K562 (cell line): ENCODE measurements around the gene NRARP. TPM values are rescaled to one million over a fixed set of nuclear protein-coding genes. Genes with fewer than 3 reads are reported as not detected.
A peak's percentile ranks its signal among the peaks of the same experiment; 100 is the strongest.

Experiments
- ATAC-seq: fragments of 200-7000 bp; cut with Tn5 transposase; 3 replicates; pipeline ENCODE4 v1.9.1; 2020; ENCODE audit warnings: moderate library complexity
- BruUV-seq: library from RNA; stranded (reverse); fragments of 400-500 nt; replicated peaks from 2 replicates; lab custom pipeline; 2021; lab: Mats Ljungman, UMichigan
- CTCF ChIA-PET: fragments of 300-600 bp; formaldehyde crosslinking; extraction: SDS; loops from one replicate; lab custom pipeline; 2021; ENCODE audit warnings: low intra/inter-chr PET ratio; lab: Yijun Ruan, JAX
- POLR2A ChIA-PET: fragments of 300-600, 350-650 bp; sonication (Branson Sonifier 250); formaldehyde crosslinking; extraction: SDS; loops from one replicate; lab custom pipeline; 2021; ENCODE audit warnings: antibody characterized with exemption, inconsistent platforms; lab: Yijun Ruan, JAX
- DNase-seq, 4 experiments: peaks; one replicate each; pipeline versions ENCODE4 v3.0.0 to v3.0.0-alpha.2; 2011 to 2018; ENCODE audit warnings: low spot score in 3 of 4, mixed read lengths in 3 of 4; ENCODE audit errors: extremely low read depth in 1 of 4
- FAIRE-seq: peaks from 2 replicates; lab custom pipeline; 2011; peaks lifted over from hg19 to GRCh38; lab: Jason Lieb, UNC
- H2AFZ ChIP-seq: 2 replicates; pipeline ENCODE4 v1.6.0; 2011; ENCODE audit warnings: low read depth, low read length, control low read depth, inconsistent platforms
- H3K27ac ChIP-seq: fragments of 200-600 bp; 3 replicates; pipeline ENCODE4 v1.8.0; 2011; ENCODE audit warnings: low read depth, mild to moderate bottlenecking, control low read depth, inconsistent platforms, low read length, moderate library complexity, mixed read lengths; ENCODE audit errors: extremely low read depth
- H3K27me3 ChIP-seq, 2 experiments: fragments of 300-600 bp in 1 of 2; 2 replicates in 1 of 2; 3 replicates in 1 of 2; pipeline versions ENCODE4 v1.6.0 to v1.8.0; 2011; ENCODE audit warnings: inconsistent platforms in 2 of 2, low read length in 2 of 2, mild to moderate bottlenecking in 1 of 2, mixed read lengths in 1 of 2, moderate library complexity in 1 of 2; ENCODE audit not compliant: control insufficient read depth in 2 of 2, insufficient read depth in 2 of 2
- H3K36me3 ChIP-seq: fragments of 300-600 bp; 3 replicates; pipeline ENCODE4 v1.8.0; 2011; ENCODE audit warnings: mild to moderate bottlenecking, low read length, inconsistent platforms; ENCODE audit not compliant: control insufficient read depth, insufficient read depth
- H3K4me1 ChIP-seq, 2 experiments: fragments of 200-600 bp in 1 of 2; replicated peaks in 1 of 2; 2 replicates in 1 of 2; 3 replicates in 1 of 2; pipeline versions ENCODE4 v1.5.1 to v1.8.0; 2011; ENCODE audit warnings: inconsistent platforms in 2 of 2, low read length in 2 of 2, mild to moderate bottlenecking in 1 of 2, mixed read lengths in 1 of 2, moderate library complexity in 1 of 2; ENCODE audit not compliant: control insufficient read depth in 2 of 2, insufficient read depth in 2 of 2
- H3K4me2 ChIP-seq: 2 replicates; pipeline ENCODE4 v1.6.1; 2011; ENCODE audit warnings: low read length, control low read depth, inconsistent platforms, mixed read lengths; ENCODE audit not compliant: insufficient read depth
- H3K4me3 ChIP-seq: fragments of 200-600 bp; sonication (generic), shearing (Covaris generic); 2 replicates; pipeline ENCODE4 v1.5.1; 2016; ENCODE audit warnings: control low read depth, inconsistent platforms
- H3K79me2 ChIP-seq: fragments of 200-600 bp; 3 replicates; pipeline ENCODE4 v1.8.0; 2011; ENCODE audit warnings: low read length, inconsistent platforms; ENCODE audit not compliant: control insufficient read depth, insufficient read depth
- H3K9ac ChIP-seq, 2 experiments: 2 replicates each; pipeline versions ENCODE4 v1.6.0 to v1.6.1; 2011; ENCODE audit warnings: low read depth in 2 of 2, low read length in 2 of 2, control low read depth in 1 of 2, inconsistent platforms in 1 of 2, mild to moderate bottlenecking in 1 of 2, mixed read lengths in 1 of 2; ENCODE audit not compliant: insufficient read depth in 1 of 2
- H3K9me1 ChIP-seq: one replicate; pipeline ENCODE4 v1.6.0; 2011; ENCODE audit warnings: inconsistent platforms, mild to moderate bottlenecking, low read length, moderate library complexity; ENCODE audit not compliant: control insufficient read depth, insufficient read depth
- H3K9me3 ChIP-seq: replicated peaks from 2 replicates; pipeline ENCODE4 v1.5.1; 2011; ENCODE audit warnings: low read depth, low read length, inconsistent platforms; ENCODE audit not compliant: control insufficient read depth, insufficient read depth
- H4K20me1 ChIP-seq: replicated peaks from 2 replicates; pipeline ENCODE4 v1.6.1; 2011; ENCODE audit warnings: low read length, inconsistent platforms, mixed read lengths; ENCODE audit not compliant: control insufficient read depth, insufficient read depth
- CBX1 ChIP-seq: sonication (generic); IDR thresholded peaks from 2 replicates; pipeline ENCODE4 v1.6.1; 2016; ENCODE audit warnings: antibody characterized with exemption, low read depth, mild to moderate bottlenecking
- CGGBP1 ChIP-seq: fragments of 250-450 bp; sonication (Bioruptor Pico); IDR thresholded peaks from 2 replicates; pipeline ENCODE4 v1.9.0; 2021; ENCODE audit warnings: mild to moderate bottlenecking
- GATAD2B ChIP-seq: fragments of 450-650 bp; IDR thresholded peaks from 2 replicates; pipeline ENCODE4 v1.6.1; 2017; ENCODE audit warnings: mild to moderate bottlenecking, borderline replicate concordance
- MCM7 ChIP-seq, 2 experiments: fragments of 450-650 bp; IDR thresholded peaks; 2 replicates each; pipeline ENCODE4 v1.6.1; 2016 to 2018
- MECOM ChIP-seq: fragments of 250-450 bp; sonication (Bioruptor Pico); IDR thresholded peaks from 2 replicates; pipeline ENCODE4 v1.8.0; 2022; ENCODE audit warnings: inconsistent platforms
- RBM22 ChIP-seq: fragments of 200-400 bp; formaldehyde crosslinking; IDR thresholded peaks from 2 replicates; pipeline ENCODE4 v1.6.1; 2018; ENCODE audit warnings: low read length, low read depth; ENCODE audit not compliant: poor library complexity, severe bottlenecking
- RFX1 ChIP-seq: fragments of 450-650 bp; IDR thresholded peaks from 2 replicates; pipeline ENCODE4 v1.6.1; 2016; ENCODE audit warnings: mild to moderate bottlenecking, moderate library complexity
- ZNF232 ChIP-seq: sonication (generic); formaldehyde crosslinking; IDR thresholded peaks from 2 replicates; pipeline ENCODE4 v1.8.0; 2022; ENCODE audit warnings: mild to moderate bottlenecking, missing genetic modification reagents
- WGBS: fragments of 100-300 bp; shearing (Covaris generic); methylation state at CpG from one replicate; pipeline ENCODE4 v1.1.6; 2016; ENCODE audit warnings: low coverage, mixed read lengths; ENCODE audit not compliant: insufficient coverage; ENCODE audit errors: missing lambda C conversion rate; 5-methylcytosine and 5-hydroxymethylcytosine counted together
- in situ Hi-C: fragments of 300-500 bp; cut with MboI; formaldehyde crosslinking; loops from 4 replicates; pipeline ENCODE4 v1.15.0; 2018; ENCODE audit warnings: inconsistent platforms, mixed read lengths
- intact Hi-C: fragments of 100-400 bp; cut with micrococcal nuclease; formaldehyde crosslinking; loops from 2 replicates; pipeline ENCODE4 v1.14.2; 2022
- polyA plus RNA-seq, 8 experiments: library from polyadenylated mRNA; depleted of rRNA in 4 of 8; stranded (reverse) in 5 of 8; unstranded in 3 of 8; fragments of >200 nt; fragmentation: Nextera tagmentation in 2 of 8; fragmentation: Illumina TruSeq in 1 of 8; extraction: Ambion mirVana in 2 of 8; extraction: Trizol in 1 of 8; gene quantifications; 2 replicates each; pipeline versions ENCODE4 v1.2.1 to v1.2.3, GENCODE V29; 2011 to 2014; ENCODE audit warnings: inconsistent platforms in 1 of 8, missing spikeins in 1 of 8
- total RNA-seq, 7 experiments: library from RNA; depleted of rRNA in 6 of 7; stranded (reverse); fragments of >200 nt in 6 of 7; fragmentation: Illumina TruSeq in 2 of 7; extraction: Trizol in 2 of 7; gene quantifications; 2 replicates each; pipeline versions ENCODE4 v1.2.1 to v1.2.3, GENCODE V29; 2011 to 2021; ENCODE audit warnings: low replicate concordance in 1 of 7
- TF ChIP-seq, protein P1 (sequence below): fragments of 450-650 bp; IDR thresholded peaks from 2 replicates; pipeline ENCODE4 v1.6.1; 2016; ENCODE audit warnings: mild to moderate bottlenecking, moderate library complexity

The NRARP gene
- total and polyA plus RNA-seq, 9 of the 15 experiments (the other 6 are each of a cell fraction or from before 2014, with no cell fraction given), result 2.0 to 24.5 (median 7.2) TPM; not detected in 2

DNA sequence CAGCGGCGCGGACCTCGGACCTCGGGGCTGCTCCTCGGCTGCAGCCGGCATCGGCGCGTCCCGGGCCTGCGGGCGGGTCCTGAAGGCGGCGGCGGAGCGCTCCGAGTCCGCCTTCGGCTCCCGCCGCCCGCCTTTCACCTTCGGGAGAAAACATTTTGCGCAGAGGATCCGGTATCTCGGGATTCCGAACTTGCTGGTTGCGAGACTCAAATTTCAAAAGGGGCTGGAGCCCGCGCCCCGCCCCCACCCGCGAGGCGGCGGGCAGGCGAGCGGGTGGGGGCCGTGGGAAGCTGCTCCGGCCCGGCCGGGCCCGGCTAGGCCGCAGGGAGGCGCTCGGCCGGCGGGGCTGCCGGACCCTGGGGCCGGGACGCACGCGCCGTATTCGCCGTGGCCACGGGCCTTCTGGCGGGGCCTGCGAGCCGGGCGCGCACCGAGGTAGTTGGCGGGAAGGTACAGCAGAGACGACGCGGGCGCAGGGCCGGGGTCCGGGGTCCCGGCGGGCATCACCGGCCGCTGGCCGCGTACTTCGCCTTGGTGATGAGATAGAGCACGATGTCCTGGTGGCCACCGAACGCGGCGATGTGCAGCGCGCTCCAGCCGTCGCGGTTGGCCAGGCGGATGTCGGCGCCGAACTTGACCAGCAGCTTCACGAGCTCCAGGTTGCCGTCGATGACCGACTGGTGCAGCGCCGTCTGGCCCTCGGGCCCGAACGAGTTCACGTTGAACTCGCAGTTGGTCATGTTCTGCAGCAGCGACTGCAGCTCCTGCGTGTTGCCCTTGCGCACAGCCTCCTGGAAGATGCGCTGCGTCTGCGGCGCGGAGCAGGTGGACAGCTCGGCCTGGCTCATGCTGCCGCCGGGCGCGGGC lies 757 bp downstream of the NRARP start:
- H3K27ac ChIP-seq, result peak overlapping the region; percentile 88
- no TSS peak for BruUV-seq
- peaks cover 28% of the 10 kb centered on the region for H3K79me2 ChIP-seq
- no peaks in the 10 kb centered on the region for H3K27me3 ChIP-seq
- peaks cover 8% of the 10 kb centered on the region; the same call in 1 of the 3 replicates for H3K36me3 ChIP-seq
- FAIRE-seq (peak; percentile 62), ATAC-seq (peak; percentile 75), DNase-seq (peak; percentile 70 to 85 (median 76))
- POLR2A ChIA-PET, result interaction anchor here (0.5 to 2.0 kb wide), 15 partner anchors 14 to 273 kb away, joined by 3 to 8 read pairs (median 4); partner anchors contain the start of genes ANAPC2 and SSNA1
- peak overlapping the region; percentile 81 to 98 for H3K9ac ChIP-seq
- peaks cover 13% of the 10 kb centered on the region for H4K20me1 ChIP-seq
- H3K4me3 ChIP-seq, result peak overlapping the region; percentile 90
- peaks cover 7% of the 10 kb centered on the region for H3K9me1 ChIP-seq
- CTCF ChIA-PET, result interaction anchor here (0.7 kb wide), 1 partner anchor 20 kb away, joined by 3 read pairs; no protein-coding TSS in a partner anchor
- in situ Hi-C loops, result no loop called here
- H3K4me1 ChIP-seq, result peaks cover 35 to 84% of the 10 kb centered on the region in 2 experiments
- 1% methylated on average over 61 of the region's 115 CpGs for WGBS
- H3K9me3 ChIP-seq, result no peaks in the 10 kb centered on the region
- H2AFZ ChIP-seq, result peak overlapping the region; percentile 79
- intact Hi-C loops, result loop anchor here (5.0 to 10.0 kb wide), 4 partner anchors 59 to 231 kb away; partner anchors contain the start of genes EXD3, NOXA1 and TUBB4B
- H3K4me2 ChIP-seq, result peak overlapping the region; percentile 98
- TF ChIP-seq ZNF232 (CRISPR knock-in tag) (0 out of 2 replicates have a peak, but pooled peaks have one; percentile 20), MECOM (CRISPR knock-in tag) (no peak), CGGBP1 (CRISPR knock-in tag) (no peak), RFX1 (no peak), CBX1 (peak; percentile 47; the same call in 1 of the 2 replicates), MCM7 (IDR thresholded peaks at IDR 0.05) (no peak), GATAD2B (peak; percentile 95), RBM22 (peak; percentile 21)
- TF ChIP-seq, protein P1, sequence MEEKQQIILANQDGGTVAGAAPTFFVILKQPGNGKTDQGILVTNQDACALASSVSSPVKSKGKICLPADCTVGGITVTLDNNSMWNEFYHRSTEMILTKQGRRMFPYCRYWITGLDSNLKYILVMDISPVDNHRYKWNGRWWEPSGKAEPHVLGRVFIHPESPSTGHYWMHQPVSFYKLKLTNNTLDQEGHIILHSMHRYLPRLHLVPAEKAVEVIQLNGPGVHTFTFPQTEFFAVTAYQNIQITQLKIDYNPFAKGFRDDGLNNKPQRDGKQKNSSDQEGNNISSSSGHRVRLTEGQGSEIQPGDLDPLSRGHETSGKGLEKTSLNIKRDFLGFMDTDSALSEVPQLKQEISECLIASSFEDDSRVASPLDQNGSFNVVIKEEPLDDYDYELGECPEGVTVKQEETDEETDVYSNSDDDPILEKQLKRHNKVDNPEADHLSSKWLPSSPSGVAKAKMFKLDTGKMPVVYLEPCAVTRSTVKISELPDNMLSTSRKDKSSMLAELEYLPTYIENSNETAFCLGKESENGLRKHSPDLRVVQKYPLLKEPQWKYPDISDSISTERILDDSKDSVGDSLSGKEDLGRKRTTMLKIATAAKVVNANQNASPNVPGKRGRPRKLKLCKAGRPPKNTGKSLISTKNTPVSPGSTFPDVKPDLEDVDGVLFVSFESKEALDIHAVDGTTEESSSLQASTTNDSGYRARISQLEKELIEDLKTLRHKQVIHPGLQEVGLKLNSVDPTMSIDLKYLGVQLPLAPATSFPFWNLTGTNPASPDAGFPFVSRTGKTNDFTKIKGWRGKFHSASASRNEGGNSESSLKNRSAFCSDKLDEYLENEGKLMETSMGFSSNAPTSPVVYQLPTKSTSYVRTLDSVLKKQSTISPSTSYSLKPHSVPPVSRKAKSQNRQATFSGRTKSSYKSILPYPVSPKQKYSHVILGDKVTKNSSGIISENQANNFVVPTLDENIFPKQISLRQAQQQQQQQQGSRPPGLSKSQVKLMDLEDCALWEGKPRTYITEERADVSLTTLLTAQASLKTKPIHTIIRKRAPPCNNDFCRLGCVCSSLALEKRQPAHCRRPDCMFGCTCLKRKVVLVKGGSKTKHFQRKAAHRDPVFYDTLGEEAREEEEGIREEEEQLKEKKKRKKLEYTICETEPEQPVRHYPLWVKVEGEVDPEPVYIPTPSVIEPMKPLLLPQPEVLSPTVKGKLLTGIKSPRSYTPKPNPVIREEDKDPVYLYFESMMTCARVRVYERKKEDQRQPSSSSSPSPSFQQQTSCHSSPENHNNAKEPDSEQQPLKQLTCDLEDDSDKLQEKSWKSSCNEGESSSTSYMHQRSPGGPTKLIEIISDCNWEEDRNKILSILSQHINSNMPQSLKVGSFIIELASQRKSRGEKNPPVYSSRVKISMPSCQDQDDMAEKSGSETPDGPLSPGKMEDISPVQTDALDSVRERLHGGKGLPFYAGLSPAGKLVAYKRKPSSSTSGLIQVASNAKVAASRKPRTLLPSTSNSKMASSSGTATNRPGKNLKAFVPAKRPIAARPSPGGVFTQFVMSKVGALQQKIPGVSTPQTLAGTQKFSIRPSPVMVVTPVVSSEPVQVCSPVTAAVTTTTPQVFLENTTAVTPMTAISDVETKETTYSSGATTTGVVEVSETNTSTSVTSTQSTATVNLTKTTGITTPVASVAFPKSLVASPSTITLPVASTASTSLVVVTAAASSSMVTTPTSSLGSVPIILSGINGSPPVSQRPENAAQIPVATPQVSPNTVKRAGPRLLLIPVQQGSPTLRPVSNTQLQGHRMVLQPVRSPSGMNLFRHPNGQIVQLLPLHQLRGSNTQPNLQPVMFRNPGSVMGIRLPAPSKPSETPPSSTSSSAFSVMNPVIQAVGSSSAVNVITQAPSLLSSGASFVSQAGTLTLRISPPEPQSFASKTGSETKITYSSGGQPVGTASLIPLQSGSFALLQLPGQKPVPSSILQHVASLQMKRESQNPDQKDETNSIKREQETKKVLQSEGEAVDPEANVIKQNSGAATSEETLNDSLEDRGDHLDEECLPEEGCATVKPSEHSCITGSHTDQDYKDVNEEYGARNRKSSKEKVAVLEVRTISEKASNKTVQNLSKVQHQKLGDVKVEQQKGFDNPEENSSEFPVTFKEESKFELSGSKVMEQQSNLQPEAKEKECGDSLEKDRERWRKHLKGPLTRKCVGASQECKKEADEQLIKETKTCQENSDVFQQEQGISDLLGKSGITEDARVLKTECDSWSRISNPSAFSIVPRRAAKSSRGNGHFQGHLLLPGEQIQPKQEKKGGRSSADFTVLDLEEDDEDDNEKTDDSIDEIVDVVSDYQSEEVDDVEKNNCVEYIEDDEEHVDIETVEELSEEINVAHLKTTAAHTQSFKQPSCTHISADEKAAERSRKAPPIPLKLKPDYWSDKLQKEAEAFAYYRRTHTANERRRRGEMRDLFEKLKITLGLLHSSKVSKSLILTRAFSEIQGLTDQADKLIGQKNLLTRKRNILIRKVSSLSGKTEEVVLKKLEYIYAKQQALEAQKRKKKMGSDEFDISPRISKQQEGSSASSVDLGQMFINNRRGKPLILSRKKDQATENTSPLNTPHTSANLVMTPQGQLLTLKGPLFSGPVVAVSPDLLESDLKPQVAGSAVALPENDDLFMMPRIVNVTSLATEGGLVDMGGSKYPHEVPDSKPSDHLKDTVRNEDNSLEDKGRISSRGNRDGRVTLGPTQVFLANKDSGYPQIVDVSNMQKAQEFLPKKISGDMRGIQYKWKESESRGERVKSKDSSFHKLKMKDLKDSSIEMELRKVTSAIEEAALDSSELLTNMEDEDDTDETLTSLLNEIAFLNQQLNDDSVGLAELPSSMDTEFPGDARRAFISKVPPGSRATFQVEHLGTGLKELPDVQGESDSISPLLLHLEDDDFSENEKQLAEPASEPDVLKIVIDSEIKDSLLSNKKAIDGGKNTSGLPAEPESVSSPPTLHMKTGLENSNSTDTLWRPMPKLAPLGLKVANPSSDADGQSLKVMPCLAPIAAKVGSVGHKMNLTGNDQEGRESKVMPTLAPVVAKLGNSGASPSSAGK, result peak; percentile 97
